ENCODE measurements around the gene TNKS2.

DNA sequence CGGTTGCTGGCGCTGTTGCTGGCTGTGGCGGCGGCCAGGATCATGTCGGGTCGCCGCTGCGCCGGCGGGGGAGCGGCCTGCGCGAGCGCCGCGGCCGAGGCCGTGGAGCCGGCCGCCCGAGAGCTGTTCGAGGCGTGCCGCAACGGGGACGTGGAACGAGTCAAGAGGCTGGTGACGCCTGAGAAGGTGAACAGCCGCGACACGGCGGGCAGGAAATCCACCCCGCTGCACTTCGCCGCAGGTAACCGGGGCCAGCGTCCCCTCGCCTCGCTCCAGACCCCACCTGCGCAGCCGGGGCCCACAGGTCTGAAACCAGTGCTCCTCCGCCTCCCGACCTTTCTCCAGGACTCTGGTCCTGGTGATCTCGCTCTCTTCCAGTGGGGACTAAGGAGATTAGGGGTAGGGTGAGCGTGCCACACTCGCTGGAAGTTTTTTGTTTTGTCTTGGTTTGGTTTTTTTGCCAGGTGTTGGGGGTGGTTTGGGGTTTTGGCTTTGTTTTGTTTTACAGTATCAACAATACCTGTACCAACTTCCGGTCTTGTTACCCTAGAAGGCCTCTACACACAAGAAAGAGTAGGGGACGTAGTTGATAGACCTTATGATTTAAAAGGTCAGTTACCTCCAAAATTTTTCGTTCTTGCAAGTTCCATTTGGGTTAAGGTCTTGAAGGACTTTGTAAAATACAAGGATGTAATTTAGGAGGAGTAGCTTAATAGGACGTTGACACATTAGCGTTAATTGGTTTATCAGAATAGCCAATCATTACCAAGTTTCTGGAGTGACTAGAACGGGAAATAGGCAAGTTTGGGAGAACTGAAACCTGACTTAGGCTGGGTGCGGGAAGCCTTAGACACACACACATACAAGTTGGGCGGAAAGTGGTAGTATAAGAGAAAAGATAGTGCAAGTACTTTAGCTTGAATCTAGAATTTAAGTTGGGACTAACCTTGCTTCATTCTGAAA lies 704 bp downstream of the TNKS2 start:
- TF ChIP-seq, protein P1, sequence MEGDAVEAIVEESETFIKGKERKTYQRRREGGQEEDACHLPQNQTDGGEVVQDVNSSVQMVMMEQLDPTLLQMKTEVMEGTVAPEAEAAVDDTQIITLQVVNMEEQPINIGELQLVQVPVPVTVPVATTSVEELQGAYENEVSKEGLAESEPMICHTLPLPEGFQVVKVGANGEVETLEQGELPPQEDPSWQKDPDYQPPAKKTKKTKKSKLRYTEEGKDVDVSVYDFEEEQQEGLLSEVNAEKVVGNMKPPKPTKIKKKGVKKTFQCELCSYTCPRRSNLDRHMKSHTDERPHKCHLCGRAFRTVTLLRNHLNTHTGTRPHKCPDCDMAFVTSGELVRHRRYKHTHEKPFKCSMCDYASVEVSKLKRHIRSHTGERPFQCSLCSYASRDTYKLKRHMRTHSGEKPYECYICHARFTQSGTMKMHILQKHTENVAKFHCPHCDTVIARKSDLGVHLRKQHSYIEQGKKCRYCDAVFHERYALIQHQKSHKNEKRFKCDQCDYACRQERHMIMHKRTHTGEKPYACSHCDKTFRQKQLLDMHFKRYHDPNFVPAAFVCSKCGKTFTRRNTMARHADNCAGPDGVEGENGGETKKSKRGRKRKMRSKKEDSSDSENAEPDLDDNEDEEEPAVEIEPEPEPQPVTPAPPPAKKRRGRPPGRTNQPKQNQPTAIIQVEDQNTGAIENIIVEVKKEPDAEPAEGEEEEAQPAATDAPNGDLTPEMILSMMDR (CRISPR knock-in tag; IDR thresholded peaks at IDR 0.05), result no peak
- no peak for TF ChIP-seq SAFB2 (CRISPR knock-in tag; IDR thresholded peaks at IDR 0.05; ENCODE audit: borderline replicate concordance, low read depth)
- TF ChIP-seq MXI1 (IDR thresholded peaks at IDR 0.05; ENCODE audit: borderline replicate concordance, low read depth, low read length), result no peak
- TF ChIP-seq IKZF1 (IDR thresholded peaks at IDR 0.05), result no peak
- TF ChIP-seq IRF2 (CRISPR knock-in tag; IDR thresholded peaks at IDR 0.05), result no peak
- TF ChIP-seq, protein P2, sequence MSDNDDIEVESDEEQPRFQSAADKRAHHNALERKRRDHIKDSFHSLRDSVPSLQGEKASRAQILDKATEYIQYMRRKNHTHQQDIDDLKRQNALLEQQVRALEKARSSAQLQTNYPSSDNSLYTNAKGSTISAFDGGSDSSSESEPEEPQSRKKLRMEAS (IDR thresholded peaks at IDR 0.05), result no peak
- no peak for TF ChIP-seq FOXA1 (IDR thresholded peaks at IDR 0.05)
- no peak for TF ChIP-seq FOXA1 (CRISPR knock-in tag; IDR thresholded peaks at IDR 0.05)
- TF ChIP-seq ZNF530 (CRISPR knock-in tag; IDR thresholded peaks at IDR 0.05; ENCODE audit: low read depth), result no peak
